Keratinocyte (primary cell): Measurements from ENCODE around the gene F8. TPM values are rescaled to one million over a fixed set of nuclear protein-coding genes. Genes with fewer than 3 reads are reported as not detected.
A peak's percentile ranks its signal among the peaks of the same experiment; 100 is the strongest.

ENCODE experiments used
- DNase-seq: peaks from one replicate; pipeline ENCODE4 v3.0.0-alpha.2; 2011; ENCODE audit warnings: low read depth, missing footprints, low spot score
- FAIRE-seq: peaks from 2 replicates; lab custom pipeline; 2011; peaks lifted over from hg19 to GRCh38; lab: Jason Lieb, UNC
- H2AFZ ChIP-seq: 2 replicates; pipeline ENCODE4 v1.6.0; 2012; ENCODE audit warnings: low read length, control low read depth, inconsistent platforms; ENCODE audit not compliant: control insufficient read depth
- H3K27ac ChIP-seq: 2 replicates; pipeline ENCODE4 v1.5.1; 2011; ENCODE audit warnings: low read length; ENCODE audit not compliant: control insufficient read depth, insufficient read depth
- H3K27me3 ChIP-seq: 3 replicates; pipeline ENCODE4 v1.6.0; 2011; ENCODE audit warnings: low read length; ENCODE audit not compliant: control insufficient read depth, insufficient read depth; ENCODE audit errors: extremely low read depth
- H3K36me3 ChIP-seq, 2 experiments: 2 replicates in 1 of 2; 3 replicates in 1 of 2; pipeline ENCODE4 v1.5.1; 2011; ENCODE audit warnings: low read length in 2 of 2, mild to moderate bottlenecking in 1 of 2; ENCODE audit not compliant: control insufficient read depth in 2 of 2, insufficient read depth in 2 of 2; ENCODE audit errors: extremely low read depth in 1 of 2
- H3K4me1 ChIP-seq: 3 replicates; pipeline ENCODE4 v1.5.1; 2011; ENCODE audit warnings: low read length; ENCODE audit not compliant: control insufficient read depth, insufficient read depth; ENCODE audit errors: extremely low read depth
- H3K4me2 ChIP-seq: 3 replicates; pipeline ENCODE4 v1.6.0; 2011; ENCODE audit warnings: low read depth, low read length; ENCODE audit not compliant: control insufficient read depth, insufficient read depth; ENCODE audit errors: extremely low read depth
- H3K4me3 ChIP-seq, 3 experiments: fragments of 200-600 bp in 1 of 3; sonication (generic) in 1 of 3; 2 replicates in 2 of 3; 3 replicates in 1 of 3; pipeline ENCODE4 v1.5.1; 2011 to 2016; ENCODE audit warnings: low read length in 3 of 3, mild to moderate bottlenecking in 3 of 3, control low read depth in 2 of 3, inconsistent platforms in 1 of 3, low read depth in 1 of 3, mixed read lengths in 1 of 3, mixed run types in 1 of 3, moderate library complexity in 1 of 3; ENCODE audit not compliant: control insufficient read depth in 2 of 3, insufficient read depth in 2 of 3; ENCODE audit errors: extremely low read depth in 1 of 3
- H3K79me2 ChIP-seq: 2 replicates; pipeline ENCODE4 v1.6.0; 2012; ENCODE audit warnings: low read length; ENCODE audit not compliant: control insufficient read depth, insufficient read depth
- H3K9ac ChIP-seq: 3 replicates; pipeline ENCODE4 v1.6.0; 2011; ENCODE audit warnings: low read length; ENCODE audit not compliant: control insufficient read depth, insufficient read depth; ENCODE audit errors: extremely low read depth
- H3K9me1 ChIP-seq: 3 replicates; pipeline ENCODE4 v1.6.0; 2011; ENCODE audit warnings: low read length; ENCODE audit not compliant: control insufficient read depth, insufficient read depth; ENCODE audit errors: extremely low read depth
- H3K9me3 ChIP-seq: 2 replicates; pipeline ENCODE4 v1.5.1; 2012; ENCODE audit warnings: low read depth, low read length; ENCODE audit not compliant: control insufficient read depth
- H4K20me1 ChIP-seq: 3 replicates; pipeline ENCODE4 v1.6.0; 2011; ENCODE audit warnings: low read length; ENCODE audit not compliant: control insufficient read depth, insufficient read depth; ENCODE audit errors: extremely low read depth
- CTCF ChIP-seq, 3 experiments: IDR thresholded peaks in 1 of 3; conservative IDR thresholded peaks in 1 of 3; optimal IDR thresholded peaks in 1 of 3; 2 replicates in 2 of 3; 3 replicates in 1 of 3; pipeline versions ENCODE3 to v1.5.1; 2011; ENCODE audit warnings: low read length in 3 of 3, mild to moderate bottlenecking in 3 of 3, moderate library complexity in 2 of 3, control low read depth in 1 of 3, inconsistent platforms in 1 of 3; ENCODE audit not compliant: insufficient read depth in 2 of 3; ENCODE audit errors: extremely low read depth in 1 of 3
- EZH2 ChIP-seq: IDR thresholded peaks from one replicate; pipeline ENCODE4 v1.6.1; 2012; ENCODE audit warnings: inconsistent platforms, mild to moderate bottlenecking, low read length, moderate library complexity
- dilution Hi-C: fragments of 300-500 bp; cut with MboI; formaldehyde crosslinking; loops from one replicate; pipeline ENCODE4 v1.7.0; 2020; ENCODE audit warnings: low sequenced_read_pairs; ENCODE audit not compliant: extremely low pct_ligation_motif_present
- polyA plus RNA-seq, 5 experiments: library from polyadenylated mRNA; depleted of rRNA in 3 of 5; stranded (reverse) in 3 of 5; stranded (forward) in 1 of 5; unstranded in 1 of 5; fragments of >200 nt; gene quantifications; 1 replicate in 1 of 5; 2 replicates in 3 of 5; 3 replicates in 1 of 5; pipeline versions ENCODE4 v1.2.1 to v1.2.3, GENCODE V29; 2011 to 2012; ENCODE audit warnings: missing spikeins in 2 of 5, low read depth in 1 of 5, low replicate concordance in 1 of 5

Gene F8
- polyA plus RNA-seq, 1 donor (not counting 4 experiments of a cell fraction or from before 2014, with no cell fraction given): 1.3 TPM

- Histone ChIP-seq H4K20me1 (no peaks in the 10 kb centered on the region), H3K36me3 (no peaks in the 10 kb centered on the region), H3K27ac (no peak overlapping the region), H3K9me3 (no peaks in the 10 kb centered on the region), H3K4me1 (no peaks in the 10 kb centered on the region), H3K4me3 (no peak overlapping the region), H3K9ac (no peak overlapping the region), H3K4me2 (no peak overlapping the region), H3K79me2 (no peaks in the 10 kb centered on the region), H2AFZ (no peak overlapping the region), H3K9me1 (no peaks in the 10 kb centered on the region), H3K27me3 (no peaks in the 10 kb centered on the region)
- dilution Hi-C loops: no loop called here
- no peak for TF ChIP-seq CTCF (optimal IDR thresholded peaks at IDR 0.05 in 1 of 3, IDR thresholded peaks at IDR 0.05 in 1 of 3, conservative IDR thresholded peaks at IDR 0.05 in 1 of 3; ENCODE audit: extremely low read depth in 1 of 3, insufficient read depth in 2 of 3, low read length in 3 of 3)
- TF ChIP-seq EZH2: no peak
- DNase-seq: no peak
- FAIRE-seq: no peak
Observed at GRCh38 chrX:154850957-154851611, 171.4 kb downstream of the F8 start.

GRCh38 chrX:154840856-154841255 is 181.7 kb downstream of the F8 start:
- no peak for TF ChIP-seq EZH2
- TF ChIP-seq CTCF (optimal IDR thresholded peaks at IDR 0.05 in 1 of 3, IDR thresholded peaks at IDR 0.05 in 1 of 3, conservative IDR thresholded peaks at IDR 0.05 in 1 of 3; ENCODE audit: extremely low read depth in 1 of 3, insufficient read depth in 2 of 3, low read length in 3 of 3): peak in 1 of 3 experiments; percentile 34
- no peaks in the 10 kb centered on the region for H4K20me1 ChIP-seq
- H3K27me3 ChIP-seq: no peaks in the 10 kb centered on the region
- no peaks in the 10 kb centered on the region for H3K36me3 ChIP-seq
- no peaks in the 10 kb centered on the region for H3K4me1 ChIP-seq
- no peak overlapping the region for H3K4me3 ChIP-seq
- FAIRE-seq (no peak), DNase-seq (no peak)
- H3K4me2 ChIP-seq: no peak overlapping the region
- H3K9me1 ChIP-seq: no peaks in the 10 kb centered on the region
- no peaks in the 10 kb centered on the region for H3K9me3 ChIP-seq
- no peak overlapping the region for H2AFZ ChIP-seq
- no peak overlapping the region for H3K27ac ChIP-seq
- no peak overlapping the region for H3K9ac ChIP-seq
- dilution Hi-C loops: no loop called here
- H3K79me2 ChIP-seq: no peaks in the 10 kb centered on the region
